Ascending aorta (tissue), 2 donors: ENCODE measurements around the gene CDH20. TPM values are rescaled to one million over a fixed set of nuclear protein-coding genes. Genes with fewer than 3 reads are reported as not detected.

Source experiments
- DNase-seq, 2 donors: peaks; one replicate each; pipeline ENCODE4 v3.0.0-alpha.2; 2019; ENCODE audit warnings: low spot score in 2 of 2
- H3K27ac ChIP-seq, 2 donors: fragments of 200-600 bp; sonication (generic); one replicate each; pipeline ENCODE4 v1.5.1; 2016 to 2017; ENCODE audit warnings: mild to moderate bottlenecking in 1 of 2
- H3K27me3 ChIP-seq: fragments of 200-600 bp; sonication (generic); one replicate; pipeline ENCODE4 v1.5.1; 2017
- H3K36me3 ChIP-seq, 2 donors: fragments of 200-600 bp; sonication (generic); one replicate each; pipeline ENCODE4 v1.5.1; 2016
- H3K4me1 ChIP-seq, 2 donors: fragments of 200-600 bp; sonication (generic); one replicate each; pipeline ENCODE4 v1.5.1; 2016 to 2017; ENCODE audit warnings: mild to moderate bottlenecking in 1 of 2
- H3K4me3 ChIP-seq, 2 donors: fragments of 200-600 bp; sonication (generic); one replicate each; pipeline ENCODE4 v1.5.1; 2016 to 2017; ENCODE audit warnings: mild to moderate bottlenecking in 1 of 2
- H3K9me3 ChIP-seq, 2 donors: fragments of 200-600 bp; sonication (generic); one replicate each; pipeline ENCODE4 v1.5.1; 2016
- intact Hi-C: fragments of 100-400 bp; cut with DNase I; formaldehyde crosslinking; loops from one replicate; pipeline ENCODE4 v1.15.1; 2023
- total RNA-seq: library from RNA; depleted of rRNA; stranded (reverse); fragments of >200 nt; gene quantifications from one replicate; pipeline ENCODE4 v1.1.0, GENCODE V29; 2016
- TF ChIP-seq, protein P1 (sequence below), 3 experiments: fragments of 200-600 bp in 2 of 3; fragments of 450-650 bp in 1 of 3; sonication (generic) in 2 of 3; IDR thresholded peaks; one replicate each; pipeline ENCODE4 v1.5.1; 2016 to 2019; ENCODE audit warnings: antibody characterized with exemption in 3 of 3, mild to moderate bottlenecking in 1 of 3, moderate library complexity in 1 of 3

The CDH20 gene
- total RNA-seq, 1 donor from 2014 or later = not detected

- Histone ChIP-seq H3K36me3 (no peaks in the 10 kb centered on the region), H3K27me3 (no peaks in the 10 kb centered on the region), H3K4me3 (no peak overlapping the region), H3K9me3 (no peaks in the 10 kb centered on the region), H3K27ac (no peak overlapping the region), H3K4me1 (no peaks in the 10 kb centered on the region)
- no peak for DNase-seq
- intact Hi-C loops = no loop called here
- TF ChIP-seq, protein P1, sequence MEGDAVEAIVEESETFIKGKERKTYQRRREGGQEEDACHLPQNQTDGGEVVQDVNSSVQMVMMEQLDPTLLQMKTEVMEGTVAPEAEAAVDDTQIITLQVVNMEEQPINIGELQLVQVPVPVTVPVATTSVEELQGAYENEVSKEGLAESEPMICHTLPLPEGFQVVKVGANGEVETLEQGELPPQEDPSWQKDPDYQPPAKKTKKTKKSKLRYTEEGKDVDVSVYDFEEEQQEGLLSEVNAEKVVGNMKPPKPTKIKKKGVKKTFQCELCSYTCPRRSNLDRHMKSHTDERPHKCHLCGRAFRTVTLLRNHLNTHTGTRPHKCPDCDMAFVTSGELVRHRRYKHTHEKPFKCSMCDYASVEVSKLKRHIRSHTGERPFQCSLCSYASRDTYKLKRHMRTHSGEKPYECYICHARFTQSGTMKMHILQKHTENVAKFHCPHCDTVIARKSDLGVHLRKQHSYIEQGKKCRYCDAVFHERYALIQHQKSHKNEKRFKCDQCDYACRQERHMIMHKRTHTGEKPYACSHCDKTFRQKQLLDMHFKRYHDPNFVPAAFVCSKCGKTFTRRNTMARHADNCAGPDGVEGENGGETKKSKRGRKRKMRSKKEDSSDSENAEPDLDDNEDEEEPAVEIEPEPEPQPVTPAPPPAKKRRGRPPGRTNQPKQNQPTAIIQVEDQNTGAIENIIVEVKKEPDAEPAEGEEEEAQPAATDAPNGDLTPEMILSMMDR (IDR thresholded peaks at IDR 0.05) = no peak
Measured at GRCh38 chr18:61543518-61543917, 210.3 kb downstream of the CDH20 start.

DNA sequence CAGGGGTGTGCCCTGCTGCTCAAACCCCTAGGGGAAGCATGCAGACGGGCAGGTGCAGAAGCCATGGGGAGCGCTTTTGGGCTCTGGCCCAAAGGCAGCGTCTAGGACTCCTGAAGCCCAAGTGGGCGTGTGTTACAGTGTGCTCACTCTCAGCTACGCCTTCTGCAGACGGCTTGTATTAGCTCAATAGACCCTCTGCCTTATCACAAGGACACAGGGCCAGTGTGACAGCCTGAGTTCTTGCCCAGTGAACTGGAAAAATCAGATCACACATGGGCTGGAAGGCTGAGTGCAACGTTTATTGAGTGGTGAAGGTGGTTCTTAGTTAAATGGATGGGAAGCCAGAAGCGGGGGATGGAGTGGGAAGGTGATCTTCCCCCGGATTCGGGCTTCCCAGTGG, 210.9 kb downstream of the CDH20 start:
- TF ChIP-seq, protein P1 (IDR thresholded peaks at IDR 0.05) = no peak
- DNase-seq = no peak
- intact Hi-C loops = no loop called here

DNA sequence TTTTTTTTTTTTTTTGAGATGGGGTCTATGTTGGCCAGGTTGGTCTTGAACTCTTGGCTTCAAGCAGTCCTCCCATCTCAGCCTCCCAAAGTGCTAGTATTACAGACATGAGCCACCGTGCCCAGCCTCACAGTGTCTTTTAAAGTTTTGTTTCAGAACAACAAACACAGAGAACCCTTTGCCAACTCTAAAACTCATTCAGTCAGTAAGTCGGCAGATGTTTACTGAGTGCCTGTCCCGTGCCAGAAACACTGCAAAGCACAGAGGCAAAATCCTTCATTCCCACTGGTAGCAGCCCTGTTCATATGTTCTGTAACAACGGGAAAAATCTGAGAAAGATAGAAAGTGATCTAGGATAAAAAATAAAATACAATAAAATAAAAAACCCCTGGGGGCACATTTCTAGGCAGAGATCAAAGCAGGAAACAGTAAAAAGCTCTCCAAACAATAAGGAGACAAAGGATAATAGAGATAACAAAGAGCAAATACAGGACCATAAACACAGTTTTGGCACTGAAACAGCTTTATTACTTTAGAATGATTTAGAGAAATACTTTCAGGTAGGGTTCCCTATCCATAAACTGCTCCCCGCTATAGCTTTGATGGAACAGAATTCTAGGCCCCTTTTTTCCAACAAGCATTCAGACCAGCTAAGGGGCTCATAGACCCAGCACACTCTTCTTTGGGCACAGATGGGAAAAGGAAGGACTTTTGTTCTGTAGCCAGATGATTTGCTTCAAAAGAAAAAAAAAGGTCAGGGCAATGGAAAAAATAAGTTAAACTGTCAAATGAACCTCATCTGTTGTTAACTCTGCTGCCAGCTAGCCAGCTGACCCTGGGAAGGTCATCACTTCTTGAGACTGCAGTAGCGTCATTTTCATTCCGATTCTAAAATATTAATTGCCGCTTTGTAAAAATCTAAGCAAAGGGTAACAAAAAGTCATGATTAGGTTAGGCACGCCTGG, 212.3 kb downstream of the CDH20 start:
- intact Hi-C loops = no loop called here
- no peaks in the 10 kb centered on the region for H3K36me3 ChIP-seq
- no peaks in the 10 kb centered on the region for H3K27me3 ChIP-seq
- H3K4me1 ChIP-seq = no peaks in the 10 kb centered on the region
- H3K9me3 ChIP-seq = no peaks in the 10 kb centered on the region
- H3K27ac ChIP-seq = no peak overlapping the region
- no peak for DNase-seq
- no peak overlapping the region for H3K4me3 ChIP-seq
- TF ChIP-seq, protein P1 (IDR thresholded peaks at IDR 0.05) = no peak

More for the DNA sequence above, 210.9 kb downstream of the CDH20 start:
- Histone ChIP-seq H3K27ac (no peak overlapping the region), H3K36me3 (no peaks in the 10 kb centered on the region), H3K4me3 (no peak overlapping the region), H3K27me3 (no peaks in the 10 kb centered on the region), H3K9me3 (no peaks in the 10 kb centered on the region), H3K4me1 (no peaks in the 10 kb centered on the region)

- TF ChIP-seq, protein P1 (IDR thresholded peaks at IDR 0.05) = no peak
Measured at GRCh38 chr18:61546590-61546989, 213.4 kb downstream of the CDH20 start.

DNA sequence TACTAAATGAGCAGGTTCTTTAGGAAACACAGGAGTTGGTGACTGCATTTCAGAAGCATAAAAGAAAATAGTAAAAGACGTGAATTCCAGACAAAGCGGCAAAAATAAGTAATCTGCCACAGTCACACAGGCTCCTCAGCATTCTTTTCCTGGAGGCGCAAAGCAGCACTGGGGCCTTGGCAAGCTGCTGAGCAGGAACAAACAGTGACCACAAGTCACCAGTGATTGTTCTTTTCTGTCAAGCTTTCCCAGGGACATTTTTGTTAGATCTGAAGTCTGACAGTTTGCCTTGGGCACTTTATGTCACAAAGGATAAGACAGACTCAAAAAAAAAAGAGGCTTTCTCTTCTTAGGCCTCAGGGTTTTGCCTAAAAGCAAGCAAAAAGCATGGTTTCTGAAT, 216.2 kb downstream of the CDH20 start:
- H3K27me3 ChIP-seq = no peaks in the 10 kb centered on the region
- TF ChIP-seq, protein P1 (IDR thresholded peaks at IDR 0.05) = no peak
- H3K4me3 ChIP-seq = no peak overlapping the region
- no peak for DNase-seq
- H3K36me3 ChIP-seq = no peaks in the 10 kb centered on the region
- H3K27ac ChIP-seq = no peak overlapping the region
- no peaks in the 10 kb centered on the region for H3K9me3 ChIP-seq
- no peaks in the 10 kb centered on the region for H3K4me1 ChIP-seq
- intact Hi-C loops = no loop called here

More at GRCh38 chr18:61546590-61546989, 213.4 kb downstream of the CDH20 start:
- H3K36me3 ChIP-seq = no peaks in the 10 kb centered on the region
- no peak overlapping the region for H3K4me3 ChIP-seq
- intact Hi-C loops = no loop called here
- H3K4me1 ChIP-seq = no peaks in the 10 kb centered on the region
- DNase-seq = no peak
- no peaks in the 10 kb centered on the region for H3K9me3 ChIP-seq
- no peak overlapping the region for H3K27ac ChIP-seq
- H3K27me3 ChIP-seq = no peaks in the 10 kb centered on the region
